ENCODE data around the gene RNF113B. TPM values are rescaled to one million over a fixed set of nuclear protein-coding genes. Genes with fewer than 3 reads are reported as not detected.

The RNF113B gene
- total and polyA plus RNA-seq, 2 of the 13 experiments (the other 11 are each of a cell fraction or from before 2014, with no cell fraction given), result not detected

- TF ChIP-seq ZNF687 (CRISPR knock-in tag; IDR thresholded peaks at IDR 0.05) (peak; percentile 95), HES4 (CRISPR knock-in tag; IDR thresholded peaks at IDR 0.05; ENCODE audit: borderline replicate concordance) (peak; percentile 63), PHB2 (IDR thresholded peaks at IDR 0.05; ENCODE audit: partially characterized antibody) (no peak), ZSCAN12 (CRISPR knock-in tag; IDR thresholded peaks at IDR 0.05) (0 out of 2 replicates have a peak, but pooled peaks have one; percentile 39), ZNF83 (CRISPR knock-in tag; IDR thresholded peaks at IDR 0.05; ENCODE audit: borderline replicate concordance) (no peak), SNAPC5 (CRISPR knock-in tag; IDR thresholded peaks at IDR 0.05; ENCODE audit: borderline replicate concordance) (no peak), ZNF790 (CRISPR knock-in tag; IDR thresholded peaks at IDR 0.05; ENCODE audit: borderline replicate concordance) (peak; percentile 56; the same call in 1 of the 2 replicates), PRMT3 (CRISPR knock-in tag; IDR thresholded peaks at IDR 0.05; ENCODE audit: borderline replicate concordance, low read depth) (peak; percentile 76; the same call in 1 of the 2 replicates), POLR2A (IDR thresholded peaks at IDR 0.05; ENCODE audit: insufficient read depth in 1 of 2, low read depth in 2 of 2, low read length in 2 of 2) (peak; percentile 40 to 56; a peak in 3 of 4 replicates), HMGXB3 (CRISPR knock-in tag; IDR thresholded peaks at IDR 0.05; ENCODE audit: borderline replicate concordance) (no peak), ETV5 (CRISPR knock-in tag; IDR thresholded peaks at IDR 0.05; ENCODE audit: borderline replicate concordance) (peak; percentile 76), ZNF678 (CRISPR knock-in tag; IDR thresholded peaks at IDR 0.05) (peak; percentile 60; the same call in 1 of the 2 replicates), MED13 (CRISPR knock-in tag; IDR thresholded peaks at IDR 0.05) (peak; percentile 65; the same call in 1 of the 2 replicates), ZSCAN22 (CRISPR knock-in tag; IDR thresholded peaks at IDR 0.05) (peak; percentile 66; the same call in 1 of the 2 replicates), DZIP1 (CRISPR knock-in tag; IDR thresholded peaks at IDR 0.05) (no peak)
Observed at GRCh38 chr13:98142380-98143156, 34.5 kb downstream of the RNF113B start, which contains the start of gene FARP1 (continued).
